Cardiac fibroblast (primary cell): ENCODE results near the gene AFG3L2.
A peak's percentile ranks its signal among the peaks of the same experiment; 100 is the strongest.

Source experiments
- DNase-seq, 2 donors: peaks; one replicate each; pipeline versions ENCODE4 v3.0.0 to v3.0.0-alpha.2; 2010; ENCODE audit warnings: low read depth in 2 of 2
- H3K4me3 ChIP-seq, 2 donors: replicated peaks in 1 of 2; 1 replicate in 1 of 2; 2 replicates in 1 of 2; pipeline ENCODE4 v1.5.1; 2011; ENCODE audit warnings: low read depth in 2 of 2, low read length in 2 of 2, mild to moderate bottlenecking in 2 of 2, moderate library complexity in 1 of 2
- TF ChIP-seq, protein P1 (sequence below): IDR thresholded peaks from one replicate; pipeline ENCODE4 v1.5.1; 2011; ENCODE audit warnings: low read depth, mild to moderate bottlenecking, low read length, inconsistent platforms

Gene AFG3L2

DNA sequence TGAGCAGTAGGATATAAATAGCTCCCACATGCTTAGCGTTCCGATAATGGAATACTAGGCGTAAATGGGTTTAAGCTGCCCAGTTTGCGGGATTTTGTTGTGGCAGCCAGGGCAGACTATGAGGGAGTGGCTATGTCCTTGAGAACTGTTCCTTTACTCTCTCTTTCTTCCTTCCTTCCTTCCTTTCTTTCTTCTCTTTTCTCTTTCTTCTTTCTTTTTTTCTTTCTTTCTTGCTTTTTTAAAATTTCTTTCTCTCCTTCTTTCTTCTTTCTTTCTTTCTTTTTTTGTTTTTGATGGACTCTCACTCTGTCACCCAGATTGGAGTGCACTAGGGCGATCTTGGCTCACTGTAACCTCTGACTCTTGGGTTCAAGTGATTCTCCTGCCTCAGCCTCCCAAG, 21.6 kb upstream of the AFG3L2 start:
- H3K4me3 ChIP-seq: no peak overlapping the region
- TF ChIP-seq, protein P1, sequence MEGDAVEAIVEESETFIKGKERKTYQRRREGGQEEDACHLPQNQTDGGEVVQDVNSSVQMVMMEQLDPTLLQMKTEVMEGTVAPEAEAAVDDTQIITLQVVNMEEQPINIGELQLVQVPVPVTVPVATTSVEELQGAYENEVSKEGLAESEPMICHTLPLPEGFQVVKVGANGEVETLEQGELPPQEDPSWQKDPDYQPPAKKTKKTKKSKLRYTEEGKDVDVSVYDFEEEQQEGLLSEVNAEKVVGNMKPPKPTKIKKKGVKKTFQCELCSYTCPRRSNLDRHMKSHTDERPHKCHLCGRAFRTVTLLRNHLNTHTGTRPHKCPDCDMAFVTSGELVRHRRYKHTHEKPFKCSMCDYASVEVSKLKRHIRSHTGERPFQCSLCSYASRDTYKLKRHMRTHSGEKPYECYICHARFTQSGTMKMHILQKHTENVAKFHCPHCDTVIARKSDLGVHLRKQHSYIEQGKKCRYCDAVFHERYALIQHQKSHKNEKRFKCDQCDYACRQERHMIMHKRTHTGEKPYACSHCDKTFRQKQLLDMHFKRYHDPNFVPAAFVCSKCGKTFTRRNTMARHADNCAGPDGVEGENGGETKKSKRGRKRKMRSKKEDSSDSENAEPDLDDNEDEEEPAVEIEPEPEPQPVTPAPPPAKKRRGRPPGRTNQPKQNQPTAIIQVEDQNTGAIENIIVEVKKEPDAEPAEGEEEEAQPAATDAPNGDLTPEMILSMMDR: no peak
- no peak for DNase-seq

DNA sequence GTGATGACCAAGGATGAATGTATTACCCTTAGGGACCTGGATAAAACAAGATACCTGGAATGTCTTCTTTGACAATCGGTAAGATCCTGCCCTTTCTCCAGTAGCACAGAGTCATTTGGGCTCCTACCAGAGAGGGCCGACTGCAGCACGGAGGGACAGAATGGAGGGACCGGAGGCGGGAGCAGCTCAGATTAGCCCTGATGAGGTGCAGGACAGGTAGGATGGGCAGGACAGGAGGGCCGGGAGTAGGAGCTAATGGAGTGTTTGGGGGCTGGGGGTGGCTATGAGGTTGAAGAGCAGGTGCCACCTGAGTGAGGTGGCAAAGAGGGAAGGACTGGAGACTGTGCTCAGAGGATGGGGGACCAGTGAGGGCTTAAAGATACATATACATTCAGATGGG, 20.8 kb upstream of the AFG3L2 start:
- H3K4me3 ChIP-seq: no peak overlapping the region
- TF ChIP-seq, protein P1: no peak
- DNase-seq: no peak

DNA sequence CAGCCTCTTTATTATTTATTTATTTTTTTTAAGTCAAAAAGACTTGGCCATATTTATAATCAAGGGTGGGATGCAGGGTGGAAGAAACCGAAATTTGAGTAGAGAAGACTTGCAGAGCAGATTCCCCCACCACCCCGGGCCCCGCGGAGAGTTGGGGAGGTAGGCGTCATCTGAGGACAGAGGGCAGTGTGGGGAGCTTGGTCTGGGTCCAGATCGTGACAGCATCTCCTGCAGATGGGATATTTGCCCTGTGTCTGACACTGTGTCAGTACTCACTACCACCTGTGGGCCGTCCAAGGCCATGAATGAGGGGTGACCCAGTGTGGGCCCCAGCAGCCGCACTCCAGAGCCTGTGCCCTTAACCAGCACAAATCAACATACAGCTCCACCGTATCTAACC, 20.2 kb upstream of the AFG3L2 start:
- no peak for DNase-seq
- no peak overlapping the region for H3K4me3 ChIP-seq
- TF ChIP-seq, protein P1: no peak

DNA sequence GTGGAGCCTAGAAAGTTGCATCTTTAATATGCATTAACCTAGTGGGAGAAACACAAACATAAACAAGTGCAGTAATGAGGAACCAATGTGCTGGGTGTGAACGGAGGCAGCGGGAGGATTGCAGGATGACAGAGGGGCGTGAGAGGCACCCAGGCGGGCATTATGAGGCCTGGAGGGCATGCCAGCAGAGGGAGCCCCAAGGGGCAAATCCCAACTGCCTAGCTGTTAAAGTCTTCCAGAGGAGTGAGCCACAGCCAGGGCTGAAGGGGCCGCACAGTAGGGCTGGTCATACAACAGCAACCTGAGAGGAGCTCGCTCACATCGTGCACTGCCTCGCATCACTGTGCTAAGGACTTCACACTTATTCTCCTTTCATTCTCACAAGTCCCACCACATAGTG, 17.4 kb upstream of the AFG3L2 start:
- TF ChIP-seq, protein P1: peak; percentile 57
- DNase-seq: no peak
- no peak overlapping the region for H3K4me3 ChIP-seq

DNA sequence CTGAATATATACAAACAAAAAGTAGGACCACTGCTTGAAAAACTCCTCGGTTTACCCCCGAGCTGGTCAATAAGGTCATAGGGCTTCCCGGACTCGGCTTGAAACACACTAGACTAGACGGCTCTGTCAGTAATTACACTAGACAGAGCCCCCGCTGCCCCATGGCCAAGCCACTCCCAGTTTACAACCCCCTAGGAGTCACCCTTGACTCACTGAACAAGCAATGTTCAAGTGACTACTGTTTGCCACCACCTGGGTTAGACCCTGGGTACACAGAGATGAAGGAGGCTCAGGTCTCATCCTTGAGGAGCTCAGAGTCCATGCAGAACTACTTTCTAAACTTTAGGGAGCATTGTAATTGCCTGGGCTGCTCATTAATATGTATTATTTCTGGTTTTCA, 17.0 kb upstream of the AFG3L2 start:
- DNase-seq: no peak
- TF ChIP-seq, protein P1: no peak
- no peak overlapping the region for H3K4me3 ChIP-seq

DNA sequence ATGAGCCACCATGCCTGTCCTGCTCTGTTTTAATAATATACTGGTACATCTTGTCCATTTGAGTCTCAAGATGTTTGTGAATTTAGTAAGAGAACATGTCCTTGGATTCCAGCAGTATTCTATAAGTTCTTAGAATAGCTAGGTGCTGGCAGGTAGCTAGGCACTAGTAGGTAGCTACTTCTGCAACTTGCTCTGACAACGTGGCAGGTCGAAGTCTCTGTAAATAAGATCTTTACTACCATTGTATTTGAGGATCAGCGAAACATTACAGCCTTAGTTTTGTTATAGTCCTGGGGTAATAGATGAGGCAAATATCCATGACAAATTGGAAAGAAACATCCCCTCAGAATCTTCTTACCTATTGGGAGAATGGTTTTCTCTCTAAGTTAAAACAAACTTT, 16.5 kb upstream of the AFG3L2 start:
- DNase-seq: no peak
- TF ChIP-seq, protein P1: no peak

DNA sequence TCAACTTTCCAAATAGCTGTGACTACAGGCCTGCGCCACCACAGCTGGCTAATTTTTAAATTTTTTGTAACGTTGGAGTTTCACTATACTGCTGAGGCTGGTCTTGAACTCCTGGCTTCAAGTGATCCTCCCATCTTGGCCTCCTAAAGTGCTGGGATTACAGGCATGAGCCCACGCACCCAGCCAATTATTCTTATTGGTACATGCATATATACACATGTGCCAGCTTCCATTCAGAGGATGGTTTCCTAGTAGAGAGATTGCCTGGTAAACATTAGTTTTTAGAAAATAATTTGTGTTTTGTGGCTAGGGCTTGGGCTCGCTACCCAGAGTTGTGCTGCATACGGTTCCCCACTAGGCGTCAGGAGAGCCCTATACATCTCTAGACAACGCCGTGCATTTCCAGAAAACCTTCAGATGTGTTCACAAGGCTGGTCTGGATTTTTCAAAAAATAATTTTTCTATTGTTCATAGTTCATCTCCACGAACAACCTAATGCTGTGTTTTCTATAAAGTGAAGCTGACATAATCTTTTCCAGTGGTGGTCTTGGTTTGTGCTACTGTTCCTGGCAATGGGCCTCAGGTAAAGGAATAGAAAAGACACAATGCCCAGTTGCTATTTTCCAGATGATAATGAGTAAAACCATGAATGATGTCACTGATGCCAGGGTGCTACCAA, 14.6 kb upstream of the AFG3L2 start:
- H3K4me3 ChIP-seq: no peak overlapping the region
- DNase-seq: peak; percentile 81 to 82
- TF ChIP-seq, protein P1: peak; percentile 97

More for the DNA sequence above, 16.5 kb upstream of the AFG3L2 start:
- H3K4me3 ChIP-seq: no peak overlapping the region
